Activated naive CD4-positive, alpha-beta T cell treated with anti-CD3 and anti-CD28 coated beads, Interleukin-2, amount 50 U/mL, for 24 hours (primary cell): Measurements from ENCODE around the gene CPLANE1.
A peak's percentile ranks its signal among the peaks of the same experiment; 100 is the strongest.
"Not testable (repeated sequence)": the region's sequence is repeated elsewhere in the genome, so short reads cannot be mapped to it uniquely, and the experiment has no call there.

Experiments used
- H3K27ac Mint-ChIP-seq: one replicate; pipeline ENCODE4 v1.8.0; 2021; ENCODE audit warnings: mild to moderate bottlenecking, mixed read lengths
- H3K27me3 Mint-ChIP-seq: one replicate; pipeline ENCODE4 v1.8.0; 2021; ENCODE audit warnings: mixed read lengths
- H3K36me3 Mint-ChIP-seq: one replicate; pipeline ENCODE4 v1.8.0; 2021; ENCODE audit warnings: mixed read lengths
- H3K4me1 Mint-ChIP-seq: one replicate; pipeline ENCODE4 v1.8.0; 2021; ENCODE audit warnings: mixed read lengths
- H3K4me3 Mint-ChIP-seq: one replicate; pipeline ENCODE4 v1.8.0; 2021; ENCODE audit warnings: mild to moderate bottlenecking, mixed read lengths
- H3K9me3 Mint-ChIP-seq: one replicate; pipeline ENCODE4 v1.8.0; 2021; ENCODE audit warnings: mixed read lengths

The CPLANE1 gene

GRCh38 chr5:37248970-37249814, at the start of gene CPLANE1:
TSS of gene CPLANE1 (minus strand) at chr5:37249376. CDS start at chr5:37247698, 1,678 bp downstream.
- peaks cover 17% of the 10 kb centered on the region for H3K4me1 Mint-ChIP-seq
- H3K36me3 Mint-ChIP-seq = no peaks in the 10 kb centered on the region
- no peaks in the 10 kb centered on the region for H3K27me3 Mint-ChIP-seq
- H3K4me3 Mint-ChIP-seq = peak within 1 kb of the TSS; percentile 91
- H3K27ac Mint-ChIP-seq = peak within 1 kb of the TSS; percentile 59
- H3K9me3 Mint-ChIP-seq = no peaks in the 10 kb centered on the region

- H3K9me3 Mint-ChIP-seq, H3K27ac Mint-ChIP-seq, H3K27me3 Mint-ChIP-seq, H3K4me3 Mint-ChIP-seq, H3K4me1 Mint-ChIP-seq: not testable (repeated sequence)
- peaks cover 21% of the 10 kb centered on the region for H3K36me3 Mint-ChIP-seq
Observed at GRCh38 chr5:37296313-37296712, 47.1 kb upstream of the CPLANE1 start.

- H3K27ac Mint-ChIP-seq = no peak overlapping the region
- peaks cover 8% of the 10 kb centered on the region for H3K27me3 Mint-ChIP-seq
- H3K36me3 Mint-ChIP-seq = peaks cover 11% of the 10 kb centered on the region
- no peaks in the 10 kb centered on the region for H3K4me1 Mint-ChIP-seq
- peaks cover 11% of the 10 kb centered on the region for H3K9me3 Mint-ChIP-seq
- no peak overlapping the region for H3K4me3 Mint-ChIP-seq
Observed at GRCh38 chr5:37283214-37283820, 34.1 kb upstream of the CPLANE1 start.

- peaks cover 3% of the 10 kb centered on the region for H3K36me3 Mint-ChIP-seq
- peaks cover 5% of the 10 kb centered on the region for H3K9me3 Mint-ChIP-seq
- no peak overlapping the region for H3K4me3 Mint-ChIP-seq
- H3K27me3 Mint-ChIP-seq = peaks cover 2% of the 10 kb centered on the region
- H3K4me1 Mint-ChIP-seq = no peaks in the 10 kb centered on the region
- no peak overlapping the region for H3K27ac Mint-ChIP-seq
Observed at GRCh38 chr5:37275511-37275910, 26.3 kb upstream of the CPLANE1 start.

- Mint-ChIP-seq H3K27ac (no peak overlapping the region), H3K4me3 (no peak overlapping the region), H3K27me3 (no peaks in the 10 kb centered on the region), H3K36me3 (peaks cover 3% of the 10 kb centered on the region), H3K9me3 (peaks cover 7% of the 10 kb centered on the region), H3K4me1 (no peaks in the 10 kb centered on the region)
Observed at GRCh38 chr5:37272511-37272910, 23.3 kb upstream of the CPLANE1 start.

- not testable (repeated sequence) for H3K27ac Mint-ChIP-seq, H3K36me3 Mint-ChIP-seq, H3K4me3 Mint-ChIP-seq, H3K27me3 Mint-ChIP-seq, H3K4me1 Mint-ChIP-seq, H3K9me3 Mint-ChIP-seq
Observed at GRCh38 chr5:37268100-37268499, 18.9 kb upstream of the CPLANE1 start.

GRCh38 chr5:37255774-37256358, 6.7 kb upstream of the CPLANE1 start:
- no peaks in the 10 kb centered on the region for H3K36me3 Mint-ChIP-seq
- no peak overlapping the region for H3K4me3 Mint-ChIP-seq
- H3K27ac Mint-ChIP-seq = no peak overlapping the region
- no peaks in the 10 kb centered on the region for H3K9me3 Mint-ChIP-seq
- H3K4me1 Mint-ChIP-seq = no peaks in the 10 kb centered on the region
- H3K27me3 Mint-ChIP-seq = no peaks in the 10 kb centered on the region

GRCh38 chr5:37254581-37254980, 5.4 kb upstream of the CPLANE1 start:
- no peaks in the 10 kb centered on the region for H3K9me3 Mint-ChIP-seq
- H3K4me1 Mint-ChIP-seq = peaks cover 3% of the 10 kb centered on the region
- no peak overlapping the region for H3K4me3 Mint-ChIP-seq
- no peaks in the 10 kb centered on the region for H3K36me3 Mint-ChIP-seq
- no peak overlapping the region for H3K27ac Mint-ChIP-seq
- H3K27me3 Mint-ChIP-seq = no peaks in the 10 kb centered on the region

- H3K27me3 Mint-ChIP-seq = no peaks in the 10 kb centered on the region
- H3K9me3 Mint-ChIP-seq = no peaks in the 10 kb centered on the region
Observed at GRCh38 chr5:37251665-37252064, 2.5 kb upstream of the CPLANE1 start.

GRCh38 chr5:37249815-37250164, 614 bp upstream of the CPLANE1 start:
- Mint-ChIP-seq H3K27me3 (no peaks in the 10 kb centered on the region), H3K4me1 (peaks cover 17% of the 10 kb centered on the region), H3K4me3 (peak overlapping the region; percentile 91), H3K27ac (peak overlapping the region; percentile 59), H3K9me3 (no peaks in the 10 kb centered on the region), H3K36me3 (no peaks in the 10 kb centered on the region)

More at GRCh38 chr5:37251665-37252064, 2.5 kb upstream of the CPLANE1 start:
- Mint-ChIP-seq H3K4me3 (no peak overlapping the region), H3K4me1 (peaks cover 12% of the 10 kb centered on the region), H3K36me3 (no peaks in the 10 kb centered on the region), H3K27ac (no peak overlapping the region)

- H3K4me3 Mint-ChIP-seq = peak overlapping the region; percentile 81
- H3K27ac Mint-ChIP-seq = peak overlapping the region; percentile 17
- no peaks in the 10 kb centered on the region for H3K27me3 Mint-ChIP-seq
- no peaks in the 10 kb centered on the region for H3K36me3 Mint-ChIP-seq
- H3K9me3 Mint-ChIP-seq = no peaks in the 10 kb centered on the region
- peaks cover 17% of the 10 kb centered on the region for H3K4me1 Mint-ChIP-seq
Observed at GRCh38 chr5:37248421-37248969, 681 bp downstream of the CPLANE1 start.

- Mint-ChIP-seq H3K36me3 (no peaks in the 10 kb centered on the region), H3K27ac (no peak overlapping the region), H3K4me1 (peaks cover 17% of the 10 kb centered on the region), H3K27me3 (no peaks in the 10 kb centered on the region), H3K4me3 (peak overlapping the region; percentile 63), H3K9me3 (no peaks in the 10 kb centered on the region)
Observed at GRCh38 chr5:37247496-37247895, 1.7 kb downstream of the CPLANE1 start.

- Mint-ChIP-seq H3K27ac (no peak overlapping the region), H3K4me1 (peaks cover 17% of the 10 kb centered on the region), H3K9me3 (no peaks in the 10 kb centered on the region), H3K36me3 (no peaks in the 10 kb centered on the region), H3K27me3 (no peaks in the 10 kb centered on the region), H3K4me3 (peak overlapping the region; percentile 63)
Observed at GRCh38 chr5:37247036-37247435, 2.1 kb downstream of the CPLANE1 start.

GRCh38 chr5:37234288-37234687, 14.9 kb downstream of the CPLANE1 start:
- Mint-ChIP-seq H3K4me1 (no peaks in the 10 kb centered on the region), H3K36me3 (peaks cover 41% of the 10 kb centered on the region), H3K9me3 (peaks cover 8% of the 10 kb centered on the region), H3K27ac (no peak overlapping the region), H3K27me3 (no peaks in the 10 kb centered on the region), H3K4me3 (no peak overlapping the region)

GRCh38 chr5:37226377-37226776, 22.8 kb downstream of the CPLANE1 start:
- Mint-ChIP-seq H3K27ac (no peak overlapping the region), H3K9me3 (no peaks in the 10 kb centered on the region), H3K27me3 (no peaks in the 10 kb centered on the region), H3K36me3 (peaks cover 13% of the 10 kb centered on the region), H3K4me3 (no peak overlapping the region), H3K4me1 (no peaks in the 10 kb centered on the region)

GRCh38 chr5:37222181-37222580, 27.0 kb downstream of the CPLANE1 start:
- no peaks in the 10 kb centered on the region for H3K27me3 Mint-ChIP-seq

More at GRCh38 chr5:37222181-37222580, 27.0 kb downstream of the CPLANE1 start:
- Mint-ChIP-seq H3K4me1 (no peaks in the 10 kb centered on the region), H3K36me3 (peaks cover 5% of the 10 kb centered on the region), H3K9me3 (no peaks in the 10 kb centered on the region), H3K4me3 (no peak overlapping the region), H3K27ac (no peak overlapping the region)
